ENCODE data around the gene PLAAT5.

Gene PLAAT5

DNA sequence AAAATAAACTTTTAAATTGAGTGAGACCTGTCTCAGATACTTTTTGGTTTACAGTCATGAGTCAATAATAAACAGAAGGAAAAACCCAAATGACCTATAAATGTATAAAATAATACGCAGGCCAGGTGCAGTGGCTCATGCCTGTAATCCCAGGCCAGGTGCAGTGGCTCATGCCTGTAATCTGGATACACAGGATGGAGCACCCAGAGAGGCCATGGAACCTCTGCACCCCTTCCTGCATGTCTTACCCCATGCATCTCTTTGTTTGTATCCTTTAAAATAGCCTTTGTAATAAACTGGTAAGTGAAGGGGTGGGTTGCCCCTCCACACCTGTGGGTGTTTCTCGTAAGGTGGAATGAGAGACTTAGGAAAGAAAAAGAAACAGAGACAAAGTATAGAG is 36.7 kb upstream of the PLAAT5 start:
- in situ Hi-C loops (cut with HindIII; ENCODE audit: low pct_unique_long_range_greater_than_20kb, low sequenced_read_pairs): no loop called here
- TF ChIP-seq JUND (IDR thresholded peaks at IDR 0.05; ENCODE audit: low read depth): no peak
- no peak for DNase-seq (ENCODE audit: low read depth in 1 of 2, low spot score in 1 of 2)

DNA sequence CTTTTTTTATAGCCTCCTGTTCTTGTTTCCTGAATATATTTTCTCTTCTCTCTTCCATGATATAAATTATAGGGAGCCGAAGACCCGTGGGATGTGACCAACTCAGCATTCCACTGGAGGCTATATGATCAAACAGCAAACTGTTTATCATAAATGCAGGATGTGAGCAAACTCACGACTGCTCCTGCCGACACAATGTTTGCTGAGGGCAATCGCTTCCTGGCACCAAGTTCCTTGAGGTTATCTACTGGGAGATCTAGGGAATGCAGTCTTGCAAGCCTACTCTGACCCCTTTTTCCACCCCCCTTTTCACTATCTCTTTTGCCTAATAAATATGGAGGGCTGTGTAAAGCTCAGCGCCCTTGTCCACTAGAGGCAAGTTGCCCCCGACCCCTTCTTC is 32.2 kb upstream of the PLAAT5 start:
- no peak for DNase-seq (ENCODE audit: low read depth in 1 of 2, low spot score in 1 of 2)
- in situ Hi-C loops (cut with HindIII; ENCODE audit: low pct_unique_long_range_greater_than_20kb, low sequenced_read_pairs): no loop called here
- no peak for TF ChIP-seq JUND (IDR thresholded peaks at IDR 0.05; ENCODE audit: low read depth)

DNA sequence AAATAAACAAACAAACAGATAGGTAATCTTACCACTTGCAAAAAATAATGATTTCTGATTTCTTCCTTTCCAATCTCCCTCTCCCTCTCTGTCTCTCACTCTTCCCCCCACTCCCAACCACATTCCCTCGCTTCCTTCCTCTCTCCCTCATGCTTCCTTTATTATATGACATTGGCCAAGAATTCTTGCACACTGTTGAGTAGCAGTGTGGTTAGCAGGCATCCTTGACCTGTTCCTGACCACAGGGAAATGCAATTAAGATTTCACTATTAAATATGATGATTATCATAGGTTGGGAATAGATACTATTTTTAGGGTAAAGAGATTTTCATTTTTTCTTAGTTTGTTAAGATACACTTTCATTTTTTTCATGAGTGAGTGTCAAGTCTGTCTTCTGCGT is 30.9 kb upstream of the PLAAT5 start:
- TF ChIP-seq JUND (IDR thresholded peaks at IDR 0.05; ENCODE audit: low read depth): no peak
- in situ Hi-C loops (cut with HindIII; ENCODE audit: low pct_unique_long_range_greater_than_20kb, low sequenced_read_pairs): no loop called here
- no peak for DNase-seq (ENCODE audit: low read depth in 1 of 2, low spot score in 1 of 2)

DNA sequence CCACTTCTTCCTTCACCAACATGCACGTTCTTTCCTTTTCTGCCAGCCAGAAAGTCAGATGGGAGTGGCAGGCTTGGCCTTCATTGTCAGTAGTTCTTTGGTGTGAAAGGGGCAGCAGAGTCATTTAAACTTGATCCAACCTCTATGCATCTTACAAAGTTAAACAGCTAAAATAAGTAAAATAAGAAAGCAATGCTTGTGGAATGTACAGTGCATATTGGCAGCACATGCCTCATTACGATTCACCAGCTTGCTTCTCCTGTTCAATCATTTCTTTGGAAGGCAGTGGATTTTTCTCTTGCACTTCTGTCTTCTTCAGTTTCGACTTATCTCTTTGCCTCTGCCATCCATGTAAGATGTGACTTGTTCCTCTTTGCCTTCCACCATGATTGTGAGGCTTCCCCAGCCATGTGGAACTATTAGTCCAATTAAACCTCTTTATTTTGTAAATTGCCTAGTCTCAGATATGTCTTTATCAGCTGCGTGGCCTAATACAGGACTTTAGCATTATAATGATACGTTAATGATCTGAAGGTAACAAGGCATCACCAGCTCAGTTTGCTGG is 29.7 kb upstream of the PLAAT5 start:
- in situ Hi-C loops (cut with HindIII; ENCODE audit: low pct_unique_long_range_greater_than_20kb, low sequenced_read_pairs): no loop called here
- no peak for DNase-seq (ENCODE audit: low read depth in 1 of 2, low spot score in 1 of 2)
- no peak for TF ChIP-seq JUND (IDR thresholded peaks at IDR 0.05; ENCODE audit: low read depth)

DNA sequence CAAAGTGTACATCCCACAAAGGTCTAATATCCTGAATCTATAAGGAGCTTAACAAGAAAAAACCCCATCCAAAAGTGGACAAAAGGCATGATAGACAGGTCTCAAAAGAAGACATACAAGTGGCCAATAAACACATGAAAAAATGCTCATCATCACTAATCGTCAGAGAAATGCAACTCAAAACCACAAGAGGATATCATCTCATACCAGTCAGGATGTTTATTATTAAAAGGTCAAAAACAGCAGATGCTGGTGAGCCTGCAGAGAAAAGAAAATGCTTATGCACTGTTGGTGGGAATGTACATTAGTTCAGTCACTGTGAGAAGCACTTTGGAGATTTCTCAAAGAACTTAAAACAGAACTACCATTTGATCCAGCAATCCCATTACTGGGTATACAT is 27.6 kb upstream of the PLAAT5 start:
- in situ Hi-C loops (cut with HindIII; ENCODE audit: low pct_unique_long_range_greater_than_20kb, low sequenced_read_pairs): no loop called here
- DNase-seq (ENCODE audit: low read depth in 1 of 2, low spot score in 1 of 2): no peak
- no peak for TF ChIP-seq JUND (IDR thresholded peaks at IDR 0.05; ENCODE audit: low read depth)

DNA sequence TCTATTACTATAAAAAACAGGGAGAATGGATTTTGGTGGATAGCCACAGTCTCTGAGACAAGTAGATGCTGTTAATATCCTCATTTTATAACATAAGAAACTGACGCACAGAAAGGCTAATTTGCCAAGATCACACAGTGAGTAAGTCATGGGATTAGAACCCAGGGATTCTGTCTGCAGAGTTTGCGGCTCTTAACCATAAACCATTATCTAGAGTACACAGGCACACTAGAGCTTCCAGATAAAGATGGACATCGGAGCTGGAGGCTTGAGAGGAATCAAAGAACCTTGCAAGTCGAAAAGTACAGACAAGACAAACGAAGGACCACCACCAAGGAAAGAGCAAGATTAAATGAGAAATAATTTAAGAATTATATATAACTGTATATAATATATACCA is 26.2 kb upstream of the PLAAT5 start:
- in situ Hi-C loops (cut with HindIII; ENCODE audit: low pct_unique_long_range_greater_than_20kb, low sequenced_read_pairs): no loop called here
- no peak for DNase-seq (ENCODE audit: low read depth in 1 of 2, low spot score in 1 of 2)
- no peak for TF ChIP-seq JUND (IDR thresholded peaks at IDR 0.05; ENCODE audit: low read depth)

DNA sequence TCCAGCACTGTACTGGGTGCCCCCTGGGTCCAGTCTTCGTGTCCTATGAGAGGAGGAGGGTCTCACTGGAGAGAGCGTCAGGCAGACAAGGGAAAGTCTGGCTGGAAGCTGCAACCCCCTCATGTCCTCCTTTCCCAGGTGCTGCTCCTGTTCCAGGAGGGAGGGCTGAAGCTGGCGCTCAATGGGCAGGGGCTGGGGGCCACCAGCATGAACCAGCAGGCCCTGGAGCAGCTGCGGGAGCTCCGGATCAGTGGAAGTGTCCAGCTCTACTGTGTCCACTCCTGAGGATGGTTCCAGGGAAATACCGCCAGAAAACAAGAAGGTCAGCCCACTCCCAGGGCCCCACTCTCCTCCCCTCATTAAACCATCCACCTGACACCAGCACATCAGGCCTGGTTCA is 25.1 kb upstream of the PLAAT5 start:
- DNase-seq (ENCODE audit: low read depth in 1 of 2, low spot score in 1 of 2): no peak
- in situ Hi-C loops (cut with HindIII; ENCODE audit: low pct_unique_long_range_greater_than_20kb, low sequenced_read_pairs): no loop called here
- no peak for TF ChIP-seq JUND (IDR thresholded peaks at IDR 0.05; ENCODE audit: low read depth)

DNA sequence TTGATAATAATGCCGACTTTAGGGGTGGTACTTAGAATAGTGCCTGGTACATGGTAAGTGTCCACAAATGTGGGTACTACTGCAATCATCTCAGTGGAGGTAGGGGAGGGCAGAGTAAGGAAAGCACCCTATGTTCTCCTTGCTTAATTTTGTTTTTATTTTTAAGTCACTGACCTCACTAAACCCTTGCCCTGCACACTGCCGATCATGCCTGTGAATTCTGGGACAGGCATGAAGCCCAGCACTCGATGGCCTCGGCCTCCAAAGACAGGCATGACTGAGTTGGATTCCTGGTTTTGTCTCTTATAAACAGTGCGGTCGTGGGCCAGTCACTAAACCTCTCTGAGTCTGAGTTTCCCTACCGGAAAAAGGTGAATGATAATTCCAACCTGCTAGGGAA is 21.8 kb upstream of the PLAAT5 start:
- TF ChIP-seq JUND (IDR thresholded peaks at IDR 0.05; ENCODE audit: low read depth): no peak
- no peak for DNase-seq (ENCODE audit: low read depth in 1 of 2, low spot score in 1 of 2)
- in situ Hi-C loops (cut with HindIII; ENCODE audit: low pct_unique_long_range_greater_than_20kb, low sequenced_read_pairs): no loop called here

DNA sequence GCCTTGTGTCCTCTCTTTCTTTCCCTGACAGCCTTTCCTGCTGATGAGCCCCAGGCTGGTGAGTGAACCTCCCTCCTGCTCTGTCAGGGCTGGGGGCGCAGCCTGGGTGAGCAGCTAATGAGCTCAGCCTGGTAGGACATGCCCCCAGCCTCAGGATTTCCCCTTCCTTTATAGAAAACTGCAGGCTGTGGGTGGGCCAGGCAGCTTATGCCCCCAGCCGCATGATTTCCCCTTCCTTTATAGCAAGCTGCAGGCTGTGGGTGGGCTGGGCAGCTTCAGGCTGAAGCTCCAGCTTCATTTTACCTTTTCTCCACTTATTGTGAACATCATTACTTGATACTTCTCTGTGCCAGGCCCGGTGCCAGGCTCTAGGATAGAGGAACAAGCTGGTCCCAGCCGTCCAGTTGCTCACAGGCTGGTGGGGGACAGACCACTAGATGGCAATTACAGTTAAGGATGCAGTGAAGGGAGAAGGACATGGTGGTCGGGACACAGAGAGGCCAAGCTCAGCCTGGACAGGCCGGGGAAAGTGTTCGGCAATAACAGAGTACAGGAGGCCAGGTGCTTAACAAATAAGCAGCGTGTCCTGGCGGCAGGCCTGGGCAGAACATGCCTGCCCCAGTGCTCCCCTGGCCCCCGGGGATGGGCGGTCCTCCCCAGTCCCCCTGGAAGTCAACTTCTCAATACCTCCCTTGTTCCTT is 20.2 kb upstream of the PLAAT5 start:
- in situ Hi-C loops (cut with HindIII; ENCODE audit: low pct_unique_long_range_greater_than_20kb, low sequenced_read_pairs): no loop called here
- TF ChIP-seq JUND (IDR thresholded peaks at IDR 0.05; ENCODE audit: low read depth): no peak
- no peak for DNase-seq (ENCODE audit: low read depth in 1 of 2, low spot score in 1 of 2)

DNA sequence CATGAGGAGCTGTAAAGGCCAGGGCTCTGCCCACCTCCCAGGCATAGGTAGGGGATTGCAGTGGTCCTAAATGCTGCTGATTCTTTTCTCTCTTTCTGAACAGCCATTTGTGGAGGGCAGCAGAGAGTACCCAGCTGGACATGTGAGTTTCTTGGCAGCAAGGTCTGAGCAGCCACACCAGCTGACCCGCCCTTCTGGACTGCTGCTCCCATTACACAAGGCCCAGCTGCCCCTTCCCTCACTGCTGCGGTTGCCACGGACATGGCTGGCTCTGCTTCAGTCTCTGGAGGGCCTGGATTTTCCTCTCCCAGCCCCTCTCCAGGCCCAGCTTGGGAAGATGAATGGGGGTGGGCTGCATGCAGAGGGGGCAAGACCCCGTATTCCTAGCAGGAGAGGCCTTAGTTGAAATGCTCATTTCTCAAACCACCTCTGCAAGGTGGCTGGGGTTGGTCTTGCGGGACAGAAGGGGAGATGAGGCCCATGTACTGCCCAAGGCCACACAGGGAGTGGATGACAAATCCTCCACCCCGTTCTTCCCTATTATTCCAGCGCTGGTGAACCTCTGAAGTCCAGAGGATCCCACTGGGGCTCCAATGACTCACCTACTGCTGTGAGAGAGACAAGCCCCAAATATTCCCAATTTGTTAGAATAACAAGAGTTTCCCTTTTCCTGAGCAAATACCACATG is 19.5 kb upstream of the PLAAT5 start:
- TF ChIP-seq JUND (IDR thresholded peaks at IDR 0.05; ENCODE audit: low read depth): no peak
- in situ Hi-C loops (cut with HindIII; ENCODE audit: low pct_unique_long_range_greater_than_20kb, low sequenced_read_pairs): no loop called here
- DNase-seq (ENCODE audit: low read depth in 1 of 2, low spot score in 1 of 2): no peak

DNA sequence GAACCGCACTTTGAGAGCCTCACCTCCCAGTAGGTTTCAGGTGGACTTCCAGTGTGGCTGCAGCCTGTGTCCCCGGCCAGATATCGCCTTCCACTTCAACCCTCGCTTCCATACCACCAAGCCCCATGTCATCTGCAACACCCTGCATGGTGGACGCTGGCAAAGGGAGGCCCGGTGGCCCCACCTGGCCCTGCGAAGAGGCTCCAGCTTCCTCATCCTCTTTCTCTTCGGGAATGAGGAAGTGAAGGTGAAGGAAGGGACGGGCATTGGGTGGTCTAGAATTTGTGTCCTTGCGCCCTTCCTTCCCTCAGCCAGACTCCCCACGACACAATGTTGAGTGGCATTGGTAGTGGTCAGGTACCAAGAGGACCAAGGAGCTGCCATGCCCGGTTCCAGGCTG is 17.8 kb upstream of the PLAAT5 start:
- TF ChIP-seq JUND (IDR thresholded peaks at IDR 0.05; ENCODE audit: low read depth): no peak
- DNase-seq (ENCODE audit: low read depth in 1 of 2, low spot score in 1 of 2): no peak
- in situ Hi-C loops (cut with HindIII; ENCODE audit: low pct_unique_long_range_greater_than_20kb, low sequenced_read_pairs): no loop called here

DNA sequence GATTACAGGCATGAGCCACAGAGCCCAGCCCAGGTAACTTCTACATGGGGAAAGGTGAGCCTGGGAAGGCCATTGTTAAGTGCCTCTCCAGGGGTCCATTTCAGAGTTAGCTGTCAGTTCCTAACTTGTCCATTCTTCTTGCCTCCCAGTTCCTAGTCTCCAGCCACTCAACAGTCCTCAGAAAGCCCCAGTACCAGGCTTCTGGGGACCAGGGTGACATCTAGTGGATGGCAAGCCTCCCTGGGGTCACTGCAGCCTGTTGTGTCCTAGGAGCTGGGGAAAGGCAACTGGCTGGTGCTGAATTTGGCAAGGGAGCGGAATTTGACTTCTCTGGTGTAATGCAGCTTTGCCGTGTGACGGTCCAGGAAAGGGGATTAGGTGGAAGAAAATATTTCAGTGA is 17.0 kb upstream of the PLAAT5 start:
- no peak for TF ChIP-seq JUND (IDR thresholded peaks at IDR 0.05; ENCODE audit: low read depth)
- in situ Hi-C loops (cut with HindIII; ENCODE audit: low pct_unique_long_range_greater_than_20kb, low sequenced_read_pairs): no loop called here
- DNase-seq (ENCODE audit: low read depth in 1 of 2, low spot score in 1 of 2): peak; percentile 86 to 93

DNA sequence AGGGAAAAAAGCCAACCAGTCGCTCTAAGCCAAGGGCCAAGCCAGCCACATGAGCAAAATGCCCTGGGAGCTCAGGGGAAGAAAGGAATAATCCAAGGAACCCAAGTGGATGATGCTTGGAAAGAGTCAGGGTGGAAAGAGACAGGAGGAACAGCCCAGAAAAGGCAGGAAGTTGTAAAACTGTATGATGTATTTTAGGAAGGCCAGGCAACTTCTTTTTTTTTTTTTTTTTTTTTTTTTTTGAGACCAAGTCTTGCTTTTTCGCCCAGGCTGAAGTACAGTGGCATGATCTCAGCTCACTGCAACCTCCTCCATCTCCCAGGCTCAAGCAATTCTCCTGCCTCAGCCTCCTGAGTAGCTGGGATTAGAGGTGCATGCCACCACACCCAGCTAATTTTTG is 16.5 kb upstream of the PLAAT5 start:
- no peak for DNase-seq (ENCODE audit: low read depth in 1 of 2, low spot score in 1 of 2)
- in situ Hi-C loops (cut with HindIII; ENCODE audit: low pct_unique_long_range_greater_than_20kb, low sequenced_read_pairs): no loop called here
- no peak for TF ChIP-seq JUND (IDR thresholded peaks at IDR 0.05; ENCODE audit: low read depth)

Measured in T47D (cell line).